Keratinocyte (primary cell): ENCODE results near the gene CBLN1. TPM values are rescaled to one million over a fixed set of nuclear protein-coding genes. Genes with fewer than 3 reads are reported as not detected.

Source experiments
- DNase-seq: peaks from one replicate; pipeline ENCODE4 v3.0.0-alpha.2; 2011; ENCODE audit warnings: low read depth, missing footprints, low spot score
- FAIRE-seq: peaks from 2 replicates; lab custom pipeline; 2011; peaks lifted over from hg19 to GRCh38; lab: Jason Lieb, UNC
- H2AFZ ChIP-seq: 2 replicates; pipeline ENCODE4 v1.6.0; 2012; ENCODE audit warnings: low read length, control low read depth, inconsistent platforms; ENCODE audit not compliant: control insufficient read depth
- H3K27ac ChIP-seq: 2 replicates; pipeline ENCODE4 v1.5.1; 2011; ENCODE audit warnings: low read length; ENCODE audit not compliant: control insufficient read depth, insufficient read depth
- H3K27me3 ChIP-seq: 3 replicates; pipeline ENCODE4 v1.6.0; 2011; ENCODE audit warnings: low read length; ENCODE audit not compliant: control insufficient read depth, insufficient read depth; ENCODE audit errors: extremely low read depth
- H3K36me3 ChIP-seq, 2 experiments: 2 replicates in 1 of 2; 3 replicates in 1 of 2; pipeline ENCODE4 v1.5.1; 2011; ENCODE audit warnings: low read length in 2 of 2, mild to moderate bottlenecking in 1 of 2; ENCODE audit not compliant: control insufficient read depth in 2 of 2, insufficient read depth in 2 of 2; ENCODE audit errors: extremely low read depth in 1 of 2
- H3K4me1 ChIP-seq: 3 replicates; pipeline ENCODE4 v1.5.1; 2011; ENCODE audit warnings: low read length; ENCODE audit not compliant: control insufficient read depth, insufficient read depth; ENCODE audit errors: extremely low read depth
- H3K4me2 ChIP-seq: 3 replicates; pipeline ENCODE4 v1.6.0; 2011; ENCODE audit warnings: low read depth, low read length; ENCODE audit not compliant: control insufficient read depth, insufficient read depth; ENCODE audit errors: extremely low read depth
- H3K4me3 ChIP-seq, 3 experiments: fragments of 200-600 bp in 1 of 3; sonication (generic) in 1 of 3; 2 replicates in 2 of 3; 3 replicates in 1 of 3; pipeline ENCODE4 v1.5.1; 2011 to 2016; ENCODE audit warnings: low read length in 3 of 3, mild to moderate bottlenecking in 3 of 3, control low read depth in 2 of 3, inconsistent platforms in 1 of 3, low read depth in 1 of 3, mixed read lengths in 1 of 3, mixed run types in 1 of 3, moderate library complexity in 1 of 3; ENCODE audit not compliant: control insufficient read depth in 2 of 3, insufficient read depth in 2 of 3; ENCODE audit errors: extremely low read depth in 1 of 3
- H3K79me2 ChIP-seq: 2 replicates; pipeline ENCODE4 v1.6.0; 2012; ENCODE audit warnings: low read length; ENCODE audit not compliant: control insufficient read depth, insufficient read depth
- H3K9ac ChIP-seq: 3 replicates; pipeline ENCODE4 v1.6.0; 2011; ENCODE audit warnings: low read length; ENCODE audit not compliant: control insufficient read depth, insufficient read depth; ENCODE audit errors: extremely low read depth
- H3K9me1 ChIP-seq: 3 replicates; pipeline ENCODE4 v1.6.0; 2011; ENCODE audit warnings: low read length; ENCODE audit not compliant: control insufficient read depth, insufficient read depth; ENCODE audit errors: extremely low read depth
- H3K9me3 ChIP-seq: 2 replicates; pipeline ENCODE4 v1.5.1; 2012; ENCODE audit warnings: low read depth, low read length; ENCODE audit not compliant: control insufficient read depth
- H4K20me1 ChIP-seq: 3 replicates; pipeline ENCODE4 v1.6.0; 2011; ENCODE audit warnings: low read length; ENCODE audit not compliant: control insufficient read depth, insufficient read depth; ENCODE audit errors: extremely low read depth
- CTCF ChIP-seq, 3 experiments: IDR thresholded peaks in 1 of 3; conservative IDR thresholded peaks in 1 of 3; optimal IDR thresholded peaks in 1 of 3; 2 replicates in 2 of 3; 3 replicates in 1 of 3; pipeline versions ENCODE3 to v1.5.1; 2011; ENCODE audit warnings: low read length in 3 of 3, mild to moderate bottlenecking in 3 of 3, moderate library complexity in 2 of 3, control low read depth in 1 of 3, inconsistent platforms in 1 of 3; ENCODE audit not compliant: insufficient read depth in 2 of 3; ENCODE audit errors: extremely low read depth in 1 of 3
- EZH2 ChIP-seq: IDR thresholded peaks from one replicate; pipeline ENCODE4 v1.6.1; 2012; ENCODE audit warnings: inconsistent platforms, mild to moderate bottlenecking, low read length, moderate library complexity
- dilution Hi-C: fragments of 300-500 bp; cut with MboI; formaldehyde crosslinking; loops from one replicate; pipeline ENCODE4 v1.7.0; 2020; ENCODE audit warnings: low sequenced_read_pairs; ENCODE audit not compliant: extremely low pct_ligation_motif_present
- polyA plus RNA-seq, 5 experiments: library from polyadenylated mRNA; depleted of rRNA in 3 of 5; stranded (reverse) in 3 of 5; stranded (forward) in 1 of 5; unstranded in 1 of 5; fragments of >200 nt; gene quantifications; 1 replicate in 1 of 5; 2 replicates in 3 of 5; 3 replicates in 1 of 5; pipeline versions ENCODE4 v1.2.1 to v1.2.3, GENCODE V29; 2011 to 2012; ENCODE audit warnings: missing spikeins in 2 of 5, low read depth in 1 of 5, low replicate concordance in 1 of 5

CBLN1 gene
- polyA plus RNA-seq, 1 donor (not counting 4 experiments of a cell fraction or from before 2014, with no cell fraction given) = not detected

GRCh38 chr16:49277766-49278566 is 3.7 kb downstream of the CBLN1 start:
- H3K9me3 ChIP-seq = peaks cover 4% of the 10 kb centered on the region
- no peak overlapping the region for H3K9ac ChIP-seq
- no peak for DNase-seq
- dilution Hi-C loops = no loop called here
- TF ChIP-seq EZH2 (no peak), CTCF (optimal IDR thresholded peaks at IDR 0.05 in 1 of 3, IDR thresholded peaks at IDR 0.05 in 1 of 3, conservative IDR thresholded peaks at IDR 0.05 in 1 of 3; ENCODE audit: extremely low read depth in 1 of 3, insufficient read depth in 2 of 3, low read length in 3 of 3) (no peak)
- peaks cover 89% of the 10 kb centered on the region for H3K27me3 ChIP-seq
- FAIRE-seq = no peak
- H3K27ac ChIP-seq = no peak overlapping the region
- no peaks in the 10 kb centered on the region for H3K79me2 ChIP-seq
- H3K36me3 ChIP-seq = no peaks in the 10 kb centered on the region
- no peak overlapping the region for H2AFZ ChIP-seq
- no peaks in the 10 kb centered on the region for H3K9me1 ChIP-seq
- H4K20me1 ChIP-seq = no peaks in the 10 kb centered on the region
- H3K4me2 ChIP-seq = no peak overlapping the region
- H3K4me1 ChIP-seq = no peaks in the 10 kb centered on the region
- H3K4me3 ChIP-seq = no peak overlapping the region

- Histone ChIP-seq H3K4me2 (no peak overlapping the region), H3K4me3 (no peak overlapping the region), H3K9me3 (peaks cover 4% of the 10 kb centered on the region), H3K36me3 (no peaks in the 10 kb centered on the region), H2AFZ (no peak overlapping the region), H4K20me1 (no peaks in the 10 kb centered on the region), H3K4me1 (no peaks in the 10 kb centered on the region), H3K9ac (no peak overlapping the region), H3K27me3 (peaks cover 83% of the 10 kb centered on the region), H3K27ac (no peak overlapping the region), H3K9me1 (no peaks in the 10 kb centered on the region), H3K79me2 (no peaks in the 10 kb centered on the region)
- FAIRE-seq (no peak), DNase-seq (no peak)
- TF ChIP-seq EZH2 (peak; percentile 76), CTCF (optimal IDR thresholded peaks at IDR 0.05 in 1 of 3, IDR thresholded peaks at IDR 0.05 in 1 of 3, conservative IDR thresholded peaks at IDR 0.05 in 1 of 3; ENCODE audit: extremely low read depth in 1 of 3, insufficient read depth in 2 of 3, low read length in 3 of 3) (no peak)
- dilution Hi-C loops = no loop called here
These were observed 4.3 kb downstream of the CBLN1 start for GRCh38 chr16:49277386-49277742.
